HCT116 (cell line): ENCODE measurements around the gene ARHGAP20. TPM values are rescaled to one million over a fixed set of nuclear protein-coding genes. Genes with fewer than 3 reads are reported as not detected.

Source experiments
- ATAC-seq: fragments of 200-7000 bp; cut with Tn5 transposase; 2 replicates; pipeline ENCODE4 v1.9.1; 2020; ENCODE audit warnings: mild to moderate bottlenecking, moderate library complexity
- BruUV-seq: library from RNA; stranded (reverse); fragments of 400-500 nt; replicated peaks from 2 replicates; lab custom pipeline; 2021; lab: Mats Ljungman, UMichigan
- CTCF ChIA-PET: fragments of 300-600 bp; sonication (Branson Sonifier 250); formaldehyde crosslinking; loops from one replicate; lab custom pipeline; 2021; ENCODE audit warnings: antibody characterized with exemption; lab: Charles Lee
- POLR2A ChIA-PET: fragments of 300-600, 350-600 bp; sonication (Branson Sonifier 250); formaldehyde crosslinking; loops from one replicate; lab custom pipeline; 2021; ENCODE audit warnings: antibody characterized with exemption; lab: Charles Lee
- RAD21 ChIA-PET, 2 experiments: fragments of 300-600 bp; sonication (Branson Sonifier 250); formaldehyde crosslinking; loops; one replicate each; lab custom pipeline; 2023; ENCODE audit warnings: low total read pairs in 2 of 2; ENCODE audit not compliant: uncharacterized antibody in 2 of 2, unreplicated experiment in 2 of 2, low non-redundant PET in 1 of 2; lab: Charles Lee
- DNase-seq: peaks from one replicate; pipeline ENCODE4 v3.0.0-alpha.2; 2010; ENCODE audit warnings: low read depth, low spot score
- H2AFZ ChIP-seq: fragments of 200-600 bp; shearing (Covaris generic), sonication (generic); 2 replicates; pipeline ENCODE4 v1.6.1; 2017; ENCODE audit warnings: low read depth, mixed run types, mixed read lengths, antibody characterized with exemption, low read length; ENCODE audit not compliant: poor library complexity, severe bottlenecking
- H3K27ac ChIP-seq: 2 replicates; pipeline ENCODE4 v1.5.1; 2012; ENCODE audit warnings: low read depth, low read length
- H3K27me3 ChIP-seq: fragments of 200-600 bp; sonication (generic); 2 replicates; pipeline ENCODE4 v1.6.1; 2016; ENCODE audit warnings: mixed run types, low read length, mixed read lengths; ENCODE audit not compliant: insufficient read depth
- H3K36me3 ChIP-seq, 2 experiments: fragments of 200-500 bp in 1 of 2; fragments of 200-600 bp in 1 of 2; sonication (Bioruptor generic) in 1 of 2; sonication (generic) in 1 of 2; 2 replicates each; pipeline versions ENCODE4 v1.5.1 to v1.6.1; 2014 to 2016; ENCODE audit warnings: low read length in 2 of 2, inconsistent platforms in 1 of 2, mixed read lengths in 1 of 2, mixed run types in 1 of 2; ENCODE audit not compliant: insufficient read depth in 2 of 2, control insufficient read depth in 1 of 2
- H3K4me1 ChIP-seq, 2 experiments: fragments of 200-600 bp in 1 of 2; sonication (generic) in 1 of 2; 2 replicates each; pipeline versions ENCODE4 v1.5.1 to v1.6.1; 2012 to 2017; ENCODE audit warnings: low read length in 2 of 2, inconsistent platforms in 1 of 2, mild to moderate bottlenecking in 1 of 2, mixed read lengths in 1 of 2, mixed run types in 1 of 2, moderate library complexity in 1 of 2; ENCODE audit not compliant: insufficient read depth in 2 of 2, control insufficient read depth in 1 of 2
- H3K4me2 ChIP-seq: fragments of 200-600 bp; sonication (generic); 2 replicates; pipeline ENCODE4 v1.6.1; 2017; ENCODE audit warnings: mixed run types, low read length, mixed read lengths
- H3K4me3 ChIP-seq, 2 experiments: fragments of 200-600 bp in 1 of 2; sonication (generic) in 1 of 2; replicated peaks in 1 of 2; 2 replicates each; pipeline ENCODE4 v1.5.1; 2011 to 2016; ENCODE audit warnings: low read length in 2 of 2, control low read depth in 1 of 2, low read depth in 1 of 2, mild to moderate bottlenecking in 1 of 2, mixed read lengths in 1 of 2, mixed run types in 1 of 2
- H3K79me2 ChIP-seq: fragments of 200-600 bp; sonication (generic); 2 replicates; pipeline ENCODE4 v1.6.1; 2017; ENCODE audit warnings: mild to moderate bottlenecking, mixed run types, low read length, moderate library complexity, mixed read lengths; ENCODE audit not compliant: insufficient read depth
- H3K9ac ChIP-seq: fragments of 200-600 bp; sonication (generic); 2 replicates; pipeline ENCODE4 v1.6.1; 2016; ENCODE audit warnings: low read length, mixed read lengths
- H3K9me2 ChIP-seq: fragments of 200-600 bp; sonication (generic), shearing (Covaris generic); 2 replicates; pipeline ENCODE4 v1.6.1; 2017; ENCODE audit warnings: mixed run types, mild to moderate bottlenecking, moderate library complexity; ENCODE audit not compliant: insufficient read depth
- H3K9me3 ChIP-seq, 2 experiments: fragments of 200-500 bp in 1 of 2; fragments of 200-600 bp in 1 of 2; sonication (Bioruptor generic) in 1 of 2; sonication (generic) in 1 of 2; 2 replicates each; pipeline ENCODE4 v1.6.1; 2014 to 2017; ENCODE audit warnings: low read length in 2 of 2, mixed read lengths in 2 of 2, inconsistent platforms in 1 of 2, low read depth in 1 of 2, mild to moderate bottlenecking in 1 of 2, mixed run types in 1 of 2, moderate library complexity in 1 of 2; ENCODE audit not compliant: control insufficient read depth in 1 of 2, insufficient read depth in 1 of 2
- H4K20me1 ChIP-seq: fragments of 200-600 bp; sonication (generic), shearing (Covaris generic); 2 replicates; pipeline ENCODE4 v1.6.1; 2017; ENCODE audit warnings: mixed run types, mild to moderate bottlenecking, moderate library complexity; ENCODE audit not compliant: insufficient read depth
- ELF1 ChIP-seq: IDR thresholded peaks from 2 replicates; pipeline ENCODE4 v1.6.1; 2012; ENCODE audit warnings: low read depth, borderline replicate concordance
- EZH2phosphoT487 ChIP-seq: fragments of 200-600 bp; IDR thresholded peaks from 2 replicates; pipeline ENCODE4 v1.6.1; 2018; ENCODE audit warnings: antibody characterized with exemption, borderline replicate concordance
- JUND ChIP-seq: IDR thresholded peaks from 2 replicates; pipeline ENCODE4 v1.6.1; 2012
- POLR2A ChIP-seq: IDR thresholded peaks from 2 replicates; pipeline ENCODE4 v1.7.0; 2011; ENCODE audit warnings: borderline replicate concordance; ENCODE audit not compliant: insufficient read depth, insufficient read length; ENCODE audit errors: extremely low read depth
- RAD21 ChIP-seq: IDR thresholded peaks from 2 replicates; pipeline ENCODE4 v1.6.1; 2012; ENCODE audit warnings: low read depth, mild to moderate bottlenecking
- YY1 ChIP-seq: IDR thresholded peaks from 2 replicates; pipeline ENCODE4 v1.6.1; 2011; ENCODE audit warnings: low read length, low read depth, moderate library complexity, mild to moderate bottlenecking; ENCODE audit not compliant: insufficient replicate concordance; ENCODE audit errors: extremely low read depth
- ZFX ChIP-seq: fragments of 450-650 bp; IDR thresholded peaks from 2 replicates; pipeline ENCODE4 v1.6.1; 2017
- intact Hi-C: fragments of 100-400 bp; cut with micrococcal nuclease; formaldehyde crosslinking; loops from 2 replicates; pipeline ENCODE4 v1.10.0; 2022
- total RNA-seq: library from RNA; stranded (reverse); gene quantifications from one replicate; pipeline ENCODE4 v1.2.1, GENCODE V29; 2021; ENCODE audit not compliant: unreplicated experiment
- TF ChIP-seq, protein P1 (sequence below): IDR thresholded peaks from 2 replicates; pipeline ENCODE4 v1.6.1; 2012
- TF ChIP-seq, protein P2 (sequence below): IDR thresholded peaks from 2 replicates; pipeline ENCODE4 v1.6.1; 2011; ENCODE audit warnings: mild to moderate bottlenecking, low read length, moderate library complexity; ENCODE audit not compliant: insufficient replicate concordance; ENCODE audit errors: extremely low read depth
- TF ChIP-seq, protein P3 (sequence below), 3 experiments: fragments of 200-600 bp in 1 of 3; sonication (generic) in 1 of 3; IDR thresholded peaks in 2 of 3; conservative IDR thresholded peaks in 1 of 3; 2 replicates each; pipeline ENCODE4 v1.5.1; 2012 to 2017; ENCODE audit warnings: low read depth in 2 of 3, low read length in 2 of 3, antibody characterized with exemption in 1 of 3, borderline replicate concordance in 1 of 3, control low read depth in 1 of 3, mild to moderate bottlenecking in 1 of 3, mixed read lengths in 1 of 3, mixed run types in 1 of 3, moderate library complexity in 1 of 3; ENCODE audit not compliant: insufficient read depth in 1 of 3
- TF ChIP-seq, protein P4 (sequence below): IDR thresholded peaks from 2 replicates; pipeline ENCODE4 v1.6.1; 2012
- TF ChIP-seq, protein P5 (sequence below): IDR thresholded peaks from 2 replicates; pipeline ENCODE4 v1.6.1; 2012; ENCODE audit warnings: low read depth

The ARHGAP20 gene
- total RNA-seq, 1 experiment from 2014 or later = not detected

GRCh38 chr11:110734790-110735189 lies 22.6 kb upstream of the ARHGAP20 start (continued):
- TF ChIP-seq, protein P1, sequence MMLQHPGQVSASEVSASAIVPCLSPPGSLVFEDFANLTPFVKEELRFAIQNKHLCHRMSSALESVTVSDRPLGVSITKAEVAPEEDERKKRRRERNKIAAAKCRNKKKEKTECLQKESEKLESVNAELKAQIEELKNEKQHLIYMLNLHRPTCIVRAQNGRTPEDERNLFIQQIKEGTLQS = no peak
- TF ChIP-seq, all 23 proteins: peak for 0

- intact Hi-C loops = no loop called here
- ATAC-seq (no peak), DNase-seq (no peak)
- no peak overlapping the region for H3K9ac ChIP-seq
- H3K9me3 ChIP-seq = no peaks in the 10 kb centered on the region
- H4K20me1 ChIP-seq = no peaks in the 10 kb centered on the region
- H2AFZ ChIP-seq = no peak overlapping the region
- no peak overlapping the region for H3K4me2 ChIP-seq
- no peak overlapping the region for H3K27ac ChIP-seq
- RAD21 ChIA-PET = no interaction called here
- no peaks in the 10 kb centered on the region for H3K9me2 ChIP-seq
- H3K4me3 ChIP-seq = no peak overlapping the region
- POLR2A ChIA-PET = no interaction called here
- H3K27me3 ChIP-seq = peaks cover 34% of the 10 kb centered on the region
- CTCF ChIA-PET = no interaction called here
- H3K36me3 ChIP-seq = no peaks in the 10 kb centered on the region
- BruUV-seq = no TSS peak
- no peaks in the 10 kb centered on the region for H3K79me2 ChIP-seq
- H3K4me1 ChIP-seq = no peaks in the 10 kb centered on the region
- TF ChIP-seq ELF1 = no peak
- TF ChIP-seq JUND = no peak
- TF ChIP-seq, protein P2, sequence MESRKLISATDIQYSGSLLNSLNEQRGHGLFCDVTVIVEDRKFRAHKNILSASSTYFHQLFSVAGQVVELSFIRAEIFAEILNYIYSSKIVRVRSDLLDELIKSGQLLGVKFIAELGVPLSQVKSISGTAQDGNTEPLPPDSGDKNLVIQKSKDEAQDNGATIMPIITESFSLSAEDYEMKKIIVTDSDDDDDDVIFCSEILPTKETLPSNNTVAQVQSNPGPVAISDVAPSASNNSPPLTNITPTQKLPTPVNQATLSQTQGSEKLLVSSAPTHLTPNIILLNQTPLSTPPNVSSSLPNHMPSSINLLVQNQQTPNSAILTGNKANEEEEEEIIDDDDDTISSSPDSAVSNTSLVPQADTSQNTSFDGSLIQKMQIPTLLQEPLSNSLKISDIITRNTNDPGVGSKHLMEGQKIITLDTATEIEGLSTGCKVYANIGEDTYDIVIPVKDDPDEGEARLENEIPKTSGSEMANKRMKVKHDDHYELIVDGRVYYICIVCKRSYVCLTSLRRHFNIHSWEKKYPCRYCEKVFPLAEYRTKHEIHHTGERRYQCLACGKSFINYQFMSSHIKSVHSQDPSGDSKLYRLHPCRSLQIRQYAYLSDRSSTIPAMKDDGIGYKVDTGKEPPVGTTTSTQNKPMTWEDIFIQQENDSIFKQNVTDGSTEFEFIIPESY = no peak
- TF ChIP-seq, protein P3, sequence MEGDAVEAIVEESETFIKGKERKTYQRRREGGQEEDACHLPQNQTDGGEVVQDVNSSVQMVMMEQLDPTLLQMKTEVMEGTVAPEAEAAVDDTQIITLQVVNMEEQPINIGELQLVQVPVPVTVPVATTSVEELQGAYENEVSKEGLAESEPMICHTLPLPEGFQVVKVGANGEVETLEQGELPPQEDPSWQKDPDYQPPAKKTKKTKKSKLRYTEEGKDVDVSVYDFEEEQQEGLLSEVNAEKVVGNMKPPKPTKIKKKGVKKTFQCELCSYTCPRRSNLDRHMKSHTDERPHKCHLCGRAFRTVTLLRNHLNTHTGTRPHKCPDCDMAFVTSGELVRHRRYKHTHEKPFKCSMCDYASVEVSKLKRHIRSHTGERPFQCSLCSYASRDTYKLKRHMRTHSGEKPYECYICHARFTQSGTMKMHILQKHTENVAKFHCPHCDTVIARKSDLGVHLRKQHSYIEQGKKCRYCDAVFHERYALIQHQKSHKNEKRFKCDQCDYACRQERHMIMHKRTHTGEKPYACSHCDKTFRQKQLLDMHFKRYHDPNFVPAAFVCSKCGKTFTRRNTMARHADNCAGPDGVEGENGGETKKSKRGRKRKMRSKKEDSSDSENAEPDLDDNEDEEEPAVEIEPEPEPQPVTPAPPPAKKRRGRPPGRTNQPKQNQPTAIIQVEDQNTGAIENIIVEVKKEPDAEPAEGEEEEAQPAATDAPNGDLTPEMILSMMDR (IDR thresholded peaks at IDR 0.05 in 2 of 3, conservative IDR thresholded peaks at IDR 0.05 in 1 of 3; ENCODE audit: borderline replicate concordance in 1 of 3, insufficient read depth in 1 of 3, low read depth in 2 of 3, low read length in 2 of 3) = no peak
- TF ChIP-seq YY1 = no peak
- TF ChIP-seq, protein P4, sequence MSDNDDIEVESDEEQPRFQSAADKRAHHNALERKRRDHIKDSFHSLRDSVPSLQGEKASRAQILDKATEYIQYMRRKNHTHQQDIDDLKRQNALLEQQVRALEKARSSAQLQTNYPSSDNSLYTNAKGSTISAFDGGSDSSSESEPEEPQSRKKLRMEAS = no peak
- TF ChIP-seq POLR2A = no peak
- TF ChIP-seq ZFX = no peak
- TF ChIP-seq, protein P1 = no peak
- no peak for TF ChIP-seq EZH2phosphoT487
- TF ChIP-seq, protein P5, sequence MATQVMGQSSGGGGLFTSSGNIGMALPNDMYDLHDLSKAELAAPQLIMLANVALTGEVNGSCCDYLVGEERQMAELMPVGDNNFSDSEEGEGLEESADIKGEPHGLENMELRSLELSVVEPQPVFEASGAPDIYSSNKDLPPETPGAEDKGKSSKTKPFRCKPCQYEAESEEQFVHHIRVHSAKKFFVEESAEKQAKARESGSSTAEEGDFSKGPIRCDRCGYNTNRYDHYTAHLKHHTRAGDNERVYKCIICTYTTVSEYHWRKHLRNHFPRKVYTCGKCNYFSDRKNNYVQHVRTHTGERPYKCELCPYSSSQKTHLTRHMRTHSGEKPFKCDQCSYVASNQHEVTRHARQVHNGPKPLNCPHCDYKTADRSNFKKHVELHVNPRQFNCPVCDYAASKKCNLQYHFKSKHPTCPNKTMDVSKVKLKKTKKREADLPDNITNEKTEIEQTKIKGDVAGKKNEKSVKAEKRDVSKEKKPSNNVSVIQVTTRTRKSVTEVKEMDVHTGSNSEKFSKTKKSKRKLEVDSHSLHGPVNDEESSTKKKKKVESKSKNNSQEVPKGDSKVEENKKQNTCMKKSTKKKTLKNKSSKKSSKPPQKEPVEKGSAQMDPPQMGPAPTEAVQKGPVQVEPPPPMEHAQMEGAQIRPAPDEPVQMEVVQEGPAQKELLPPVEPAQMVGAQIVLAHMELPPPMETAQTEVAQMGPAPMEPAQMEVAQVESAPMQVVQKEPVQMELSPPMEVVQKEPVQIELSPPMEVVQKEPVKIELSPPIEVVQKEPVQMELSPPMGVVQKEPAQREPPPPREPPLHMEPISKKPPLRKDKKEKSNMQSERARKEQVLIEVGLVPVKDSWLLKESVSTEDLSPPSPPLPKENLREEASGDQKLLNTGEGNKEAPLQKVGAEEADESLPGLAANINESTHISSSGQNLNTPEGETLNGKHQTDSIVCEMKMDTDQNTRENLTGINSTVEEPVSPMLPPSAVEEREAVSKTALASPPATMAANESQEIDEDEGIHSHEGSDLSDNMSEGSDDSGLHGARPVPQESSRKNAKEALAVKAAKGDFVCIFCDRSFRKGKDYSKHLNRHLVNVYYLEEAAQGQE = no peak
- TF ChIP-seq RAD21 = no peak
These were observed 18.5 kb upstream of the ARHGAP20 start for GRCh38 chr11:110730773-110731172.
